Measurements from ENCODE around the gene DOCK1.

DNA sequence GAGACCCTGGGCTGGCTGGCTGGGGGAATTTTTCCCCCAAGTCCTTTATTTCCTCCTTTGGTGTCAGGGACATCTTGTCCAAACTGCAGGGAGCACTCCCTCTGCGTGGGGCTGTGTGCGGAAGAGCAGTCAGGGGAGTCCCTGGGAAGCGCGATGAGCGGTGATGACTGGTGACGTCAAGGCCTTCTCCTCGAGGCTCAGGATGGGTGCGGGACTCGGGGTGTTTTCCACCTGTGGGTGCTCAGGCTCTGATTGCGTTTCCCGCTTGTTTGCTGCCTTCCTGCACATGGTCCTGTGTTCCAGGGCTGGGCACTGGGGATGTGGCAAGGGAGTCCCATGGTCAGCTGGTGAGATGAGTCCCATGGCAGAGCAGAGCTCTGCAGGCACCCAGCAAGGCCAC, 101.2 kb downstream of the DOCK1 start:
- TF ChIP-seq, protein P1, sequence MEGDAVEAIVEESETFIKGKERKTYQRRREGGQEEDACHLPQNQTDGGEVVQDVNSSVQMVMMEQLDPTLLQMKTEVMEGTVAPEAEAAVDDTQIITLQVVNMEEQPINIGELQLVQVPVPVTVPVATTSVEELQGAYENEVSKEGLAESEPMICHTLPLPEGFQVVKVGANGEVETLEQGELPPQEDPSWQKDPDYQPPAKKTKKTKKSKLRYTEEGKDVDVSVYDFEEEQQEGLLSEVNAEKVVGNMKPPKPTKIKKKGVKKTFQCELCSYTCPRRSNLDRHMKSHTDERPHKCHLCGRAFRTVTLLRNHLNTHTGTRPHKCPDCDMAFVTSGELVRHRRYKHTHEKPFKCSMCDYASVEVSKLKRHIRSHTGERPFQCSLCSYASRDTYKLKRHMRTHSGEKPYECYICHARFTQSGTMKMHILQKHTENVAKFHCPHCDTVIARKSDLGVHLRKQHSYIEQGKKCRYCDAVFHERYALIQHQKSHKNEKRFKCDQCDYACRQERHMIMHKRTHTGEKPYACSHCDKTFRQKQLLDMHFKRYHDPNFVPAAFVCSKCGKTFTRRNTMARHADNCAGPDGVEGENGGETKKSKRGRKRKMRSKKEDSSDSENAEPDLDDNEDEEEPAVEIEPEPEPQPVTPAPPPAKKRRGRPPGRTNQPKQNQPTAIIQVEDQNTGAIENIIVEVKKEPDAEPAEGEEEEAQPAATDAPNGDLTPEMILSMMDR (IDR thresholded peaks at IDR 0.05), result no peak
- no peak for TF ChIP-seq ZFX (IDR thresholded peaks at IDR 0.05; ENCODE audit: borderline replicate concordance)

All from 22Rv1 (cell line).